Loucy (cell line): ENCODE results near the gene KEL.

Experiments used
- H2AFZ ChIP-seq: fragments of 200-600 bp; sonication (generic); 2 replicates; pipeline ENCODE4 v1.6.0; 2016; ENCODE audit warnings: antibody characterized with exemption, mild to moderate bottlenecking, low read length, moderate library complexity
- H3F3A ChIP-seq: fragments of 200-600 bp; 2 replicates; pipeline ENCODE4 v1.6.0; 2016; ENCODE audit warnings: antibody characterized with exemption, low read depth, mild to moderate bottlenecking
- H3K27me3 ChIP-seq: fragments of 200-600 bp; sonication (generic); 2 replicates; pipeline ENCODE4 v1.6.1; 2014; ENCODE audit warnings: low read length, mild to moderate bottlenecking; ENCODE audit not compliant: insufficient read depth, poor library complexity, severe bottlenecking
- H3K36me3 ChIP-seq: fragments of 200-600 bp; sonication (generic); 2 replicates; pipeline ENCODE4 v1.6.1; 2016; ENCODE audit warnings: low read length; ENCODE audit not compliant: insufficient read depth
- H3K4me1 ChIP-seq: fragments of 200-600 bp; sonication (generic); 2 replicates; pipeline ENCODE4 v1.5.1; 2014; ENCODE audit warnings: low read length, mild to moderate bottlenecking; ENCODE audit not compliant: insufficient read depth, poor library complexity, severe bottlenecking
- H3K4me2 ChIP-seq: fragments of 200-600 bp; sonication (generic); 2 replicates; pipeline ENCODE4 v1.6.0; 2014; ENCODE audit warnings: antibody characterized with exemption, low read length, low read depth, mild to moderate bottlenecking; ENCODE audit not compliant: poor library complexity, severe bottlenecking
- H3K4me3 ChIP-seq: fragments of 200-600 bp; sonication (generic); 2 replicates; pipeline ENCODE4 v1.5.1; 2014; ENCODE audit warnings: low read length, mild to moderate bottlenecking, mixed read lengths; ENCODE audit not compliant: poor library complexity, severe bottlenecking
- H3K79me2 ChIP-seq: fragments of 200-600 bp; sonication (generic); 2 replicates; pipeline ENCODE4 v1.6.1; 2014; ENCODE audit warnings: low read length; ENCODE audit not compliant: insufficient read depth
- H3K9ac ChIP-seq: fragments of 200-600 bp; sonication (generic); 2 replicates; pipeline ENCODE4 v1.6.0; 2014; ENCODE audit warnings: mild to moderate bottlenecking, low read depth, low read length, moderate library complexity; ENCODE audit not compliant: poor library complexity, severe bottlenecking
- H3K9me2 ChIP-seq: fragments of 200-600 bp; sonication (generic); replicated peaks from 2 replicates; pipeline ENCODE4 v1.6.1; 2016; ENCODE audit warnings: low read depth, low read length, mixed read lengths
- H3K9me3 ChIP-seq: fragments of 200-600 bp; sonication (generic); 2 replicates; pipeline ENCODE4 v1.6.1; 2014; ENCODE audit warnings: mild to moderate bottlenecking, antibody characterized with exemption, low read length, low read depth; ENCODE audit not compliant: insufficient read depth
- H4K20me1 ChIP-seq: fragments of 200-600 bp; sonication (generic); 2 replicates; pipeline ENCODE4 v1.6.0; 2014; ENCODE audit warnings: antibody characterized with exemption, low read length, mild to moderate bottlenecking; ENCODE audit not compliant: insufficient read depth, poor library complexity, severe bottlenecking
- EZH2phosphoT487 ChIP-seq: fragments of 200-600 bp; IDR thresholded peaks from 2 replicates; pipeline ENCODE4 v1.6.1; 2018; ENCODE audit warnings: antibody characterized with exemption, mild to moderate bottlenecking, moderate library complexity, borderline replicate concordance
- TF ChIP-seq, protein P1 (sequence below): fragments of 200-600 bp; sonication (generic); conservative IDR thresholded peaks from 2 replicates; pipeline ENCODE4 v1.5.1; 2014; ENCODE audit warnings: mild to moderate bottlenecking, antibody characterized with exemption, low read length

Gene KEL

GRCh38 chr7:142916508-142916907 is 45.7 kb downstream of the KEL start:
- Histone ChIP-seq H3K4me3 (no peak overlapping the region), H3K79me2 (no peaks in the 10 kb centered on the region), H2AFZ (no peak overlapping the region), H3F3A (no peaks in the 10 kb centered on the region), H3K36me3 (no peaks in the 10 kb centered on the region), H3K9me2 (no peaks in the 10 kb centered on the region), H3K27me3 (no peaks in the 10 kb centered on the region), H3K4me1 (peaks cover 9% of the 10 kb centered on the region), H3K4me2 (no peak overlapping the region), H3K9ac (no peak overlapping the region), H3K9me3 (no peaks in the 10 kb centered on the region), H4K20me1 (no peaks in the 10 kb centered on the region)
- TF ChIP-seq, protein P1, sequence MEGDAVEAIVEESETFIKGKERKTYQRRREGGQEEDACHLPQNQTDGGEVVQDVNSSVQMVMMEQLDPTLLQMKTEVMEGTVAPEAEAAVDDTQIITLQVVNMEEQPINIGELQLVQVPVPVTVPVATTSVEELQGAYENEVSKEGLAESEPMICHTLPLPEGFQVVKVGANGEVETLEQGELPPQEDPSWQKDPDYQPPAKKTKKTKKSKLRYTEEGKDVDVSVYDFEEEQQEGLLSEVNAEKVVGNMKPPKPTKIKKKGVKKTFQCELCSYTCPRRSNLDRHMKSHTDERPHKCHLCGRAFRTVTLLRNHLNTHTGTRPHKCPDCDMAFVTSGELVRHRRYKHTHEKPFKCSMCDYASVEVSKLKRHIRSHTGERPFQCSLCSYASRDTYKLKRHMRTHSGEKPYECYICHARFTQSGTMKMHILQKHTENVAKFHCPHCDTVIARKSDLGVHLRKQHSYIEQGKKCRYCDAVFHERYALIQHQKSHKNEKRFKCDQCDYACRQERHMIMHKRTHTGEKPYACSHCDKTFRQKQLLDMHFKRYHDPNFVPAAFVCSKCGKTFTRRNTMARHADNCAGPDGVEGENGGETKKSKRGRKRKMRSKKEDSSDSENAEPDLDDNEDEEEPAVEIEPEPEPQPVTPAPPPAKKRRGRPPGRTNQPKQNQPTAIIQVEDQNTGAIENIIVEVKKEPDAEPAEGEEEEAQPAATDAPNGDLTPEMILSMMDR = no peak
- no peak for TF ChIP-seq EZH2phosphoT487

GRCh38 chr7:142915315-142915714 is 46.8 kb downstream of the KEL start:
- Histone ChIP-seq H3K9me2 (no peaks in the 10 kb centered on the region), H3K9ac (no peak overlapping the region), H3K4me1 (peaks cover 9% of the 10 kb centered on the region), H3K9me3 (no peaks in the 10 kb centered on the region), H3K79me2 (no peaks in the 10 kb centered on the region), H4K20me1 (no peaks in the 10 kb centered on the region), H3K36me3 (no peaks in the 10 kb centered on the region), H3F3A (no peaks in the 10 kb centered on the region), H3K4me3 (no peak overlapping the region), H2AFZ (no peak overlapping the region), H3K4me2 (no peak overlapping the region), H3K27me3 (no peaks in the 10 kb centered on the region)
- TF ChIP-seq, protein P1 = no peak; the same call in 1 of the 2 replicates
- no peak for TF ChIP-seq EZH2phosphoT487

- Histone ChIP-seq H4K20me1 (no peaks in the 10 kb centered on the region), H3K9me2 (no peaks in the 10 kb centered on the region), H3K4me3 (no peak overlapping the region), H3K79me2 (no peaks in the 10 kb centered on the region), H3K9ac (no peak overlapping the region), H3K9me3 (no peaks in the 10 kb centered on the region), H3K27me3 (no peaks in the 10 kb centered on the region), H2AFZ (no peak overlapping the region), H3K36me3 (no peaks in the 10 kb centered on the region), H3K4me1 (peaks cover 9% of the 10 kb centered on the region), H3F3A (no peaks in the 10 kb centered on the region), H3K4me2 (no peak overlapping the region)
- TF ChIP-seq, protein P1 = no peak
- TF ChIP-seq EZH2phosphoT487 = no peak
Measured at GRCh38 chr7:142914121-142914520, 48.0 kb downstream of the KEL start.
